ENCODE data around the gene MAPK6.
"Not testable (repeated sequence)": the region's sequence is repeated elsewhere in the genome, so short reads cannot be mapped to it uniquely, and the experiment has no call there.

The MAPK6 gene

GRCh38 chr15:52083603-52084002, 64.6 kb downstream of the MAPK6 start:
- no peak for DNase-seq

DNA sequence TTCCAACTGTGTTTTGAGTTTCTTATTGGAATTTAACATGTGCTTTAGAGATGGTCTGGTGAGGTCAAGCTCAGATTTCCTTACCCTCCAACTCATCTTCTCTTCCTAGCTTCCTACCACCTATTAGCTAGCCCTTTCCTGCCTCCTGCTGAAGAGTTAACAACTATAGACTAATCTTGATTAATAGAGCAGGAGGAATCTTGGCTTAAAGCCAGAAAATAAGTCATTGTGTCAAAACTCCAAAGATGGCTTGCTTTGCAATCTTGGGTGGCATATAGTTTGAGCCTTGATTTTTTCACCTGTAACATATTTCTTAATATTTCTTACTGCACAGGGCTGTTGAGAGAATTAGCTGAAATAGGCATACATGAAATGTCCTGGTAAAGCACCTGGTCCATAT, 66.3 kb downstream of the MAPK6 start:
- no peak for DNase-seq

- no peak for DNase-seq
These were observed 67.2 kb downstream of the MAPK6 start for GRCh38 chr15:52086011-52086786.

DNA sequence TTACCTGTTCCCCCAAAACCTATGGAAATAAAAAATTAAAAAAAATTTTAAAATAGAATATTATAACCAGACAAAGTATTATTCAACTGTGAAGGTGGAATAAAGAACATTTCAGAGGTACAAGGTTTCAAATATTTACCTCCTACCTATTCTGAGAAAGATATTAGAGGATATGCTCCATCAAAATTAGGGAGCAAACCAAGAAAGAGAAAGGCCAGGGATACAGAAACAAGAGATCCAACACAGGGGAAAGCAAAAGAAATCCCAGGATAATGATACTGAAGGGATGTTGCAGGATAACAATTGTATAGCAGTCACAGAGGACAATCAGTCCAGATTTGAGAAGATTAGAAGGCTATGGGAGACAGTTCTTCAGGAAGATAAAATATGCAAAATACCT, 71.2 kb downstream of the MAPK6 start:
- no peak for DNase-seq

- DNase-seq: no peak
These were observed 74.1 kb downstream of the MAPK6 start for GRCh38 chr15:52093167-52093538.

DNA sequence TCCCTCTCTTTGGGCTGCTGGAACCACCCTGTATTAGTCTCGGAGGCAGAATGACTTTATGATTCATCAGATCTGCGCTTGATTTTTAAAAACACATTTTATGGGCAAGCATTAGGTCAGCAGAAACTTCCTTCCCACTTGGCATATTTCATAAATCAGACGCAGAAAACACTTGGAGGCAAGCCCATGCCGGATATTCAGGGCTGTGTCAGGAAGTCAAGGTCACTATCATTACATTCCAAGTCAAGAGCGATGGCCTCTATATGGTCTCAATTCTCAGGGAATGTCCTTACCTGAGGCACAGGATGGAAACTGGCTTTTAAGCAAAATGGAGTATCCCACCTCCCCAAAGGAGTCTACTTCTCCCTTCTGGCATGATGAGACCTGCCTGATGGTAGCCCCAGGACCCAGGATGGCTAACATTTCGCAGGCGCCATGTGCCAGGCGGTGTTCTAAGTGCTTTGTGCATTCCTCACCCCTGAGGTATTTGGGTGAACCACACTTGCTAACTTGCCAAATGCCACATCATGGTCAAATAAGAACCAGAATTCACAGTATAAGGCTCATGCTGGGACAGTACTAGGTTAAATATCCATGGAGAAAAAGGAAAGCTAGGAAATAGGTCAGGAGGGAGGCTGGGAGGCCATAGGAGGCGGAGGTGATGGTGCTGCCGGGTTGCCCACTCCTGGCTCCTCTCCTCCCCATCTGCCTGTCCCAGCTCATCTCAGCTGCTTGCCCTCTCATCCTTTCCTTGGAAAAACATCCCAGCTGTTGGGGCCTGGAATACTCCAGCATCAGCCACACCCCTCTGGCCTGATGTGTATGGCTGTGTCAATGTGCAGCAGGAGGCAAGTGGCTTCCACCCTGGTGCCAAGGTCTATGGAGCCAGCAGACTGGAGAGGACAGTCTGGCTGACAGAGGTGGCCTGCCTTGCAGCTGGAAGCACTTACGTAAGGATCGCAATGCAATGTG, 74.8 kb downstream of the MAPK6 start:
- no peak for DNase-seq

DNA sequence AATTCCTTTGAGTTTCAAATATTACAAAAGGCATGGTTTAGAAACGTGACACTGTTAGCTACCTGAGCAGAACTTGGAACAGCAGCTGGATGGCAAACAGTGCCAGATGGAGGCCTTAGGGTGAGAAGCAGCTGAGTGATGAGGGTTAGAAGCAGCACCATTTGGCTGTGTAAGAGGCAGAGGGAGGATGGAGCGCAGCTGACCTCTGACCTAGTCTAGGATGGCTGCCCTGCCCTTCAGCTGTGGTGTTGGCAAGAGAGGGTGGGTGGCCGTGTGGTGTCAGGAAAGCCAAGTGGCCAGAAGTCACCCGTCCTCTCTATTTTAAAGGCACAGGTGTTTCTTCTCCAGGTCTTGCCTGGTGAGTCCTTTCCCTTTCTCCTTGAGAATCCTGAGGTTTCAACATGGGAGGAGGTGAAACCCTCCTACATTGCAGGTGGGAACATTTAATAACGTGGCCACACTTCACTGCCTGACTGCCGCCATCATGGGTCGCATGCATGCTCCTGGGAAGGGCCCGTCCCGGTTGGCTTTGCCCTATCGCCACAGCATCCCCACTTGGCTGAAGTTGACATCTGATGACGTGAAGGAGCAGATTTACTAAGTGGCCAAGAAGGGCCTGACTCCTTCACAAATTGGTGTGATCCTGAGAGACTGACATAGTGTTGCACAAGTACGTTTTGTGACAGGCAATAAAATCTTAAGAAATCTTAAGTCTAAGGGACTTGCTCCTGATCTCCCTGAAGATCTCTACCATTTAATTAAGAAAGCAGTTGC, 76.0 kb downstream of the MAPK6 start:
- DNase-seq: no peak

- DNase-seq: no peak
These were observed 76.7 kb downstream of the MAPK6 start for GRCh38 chr15:52095597-52096262.

DNA sequence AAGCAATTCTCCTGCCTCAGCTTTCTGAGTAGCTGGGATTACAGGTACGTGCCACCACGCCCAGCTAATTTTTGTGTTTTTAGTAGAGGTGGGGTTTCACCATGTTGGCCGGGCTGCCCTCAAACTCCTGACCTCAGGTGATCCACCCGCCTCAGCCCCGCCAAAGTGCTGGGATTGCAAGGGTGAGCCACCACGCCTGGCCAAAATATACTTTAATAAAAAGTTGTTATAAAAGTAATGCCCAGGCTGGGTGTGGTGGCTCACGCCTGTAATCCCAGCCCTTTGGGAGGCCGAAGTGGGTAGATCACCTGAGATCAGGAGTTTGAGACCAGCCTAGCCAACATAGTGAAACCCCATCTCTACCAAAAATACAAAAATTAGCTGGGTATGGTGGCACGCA, 77.5 kb downstream of the MAPK6 start:
- not testable (repeated sequence) for DNase-seq

DNA sequence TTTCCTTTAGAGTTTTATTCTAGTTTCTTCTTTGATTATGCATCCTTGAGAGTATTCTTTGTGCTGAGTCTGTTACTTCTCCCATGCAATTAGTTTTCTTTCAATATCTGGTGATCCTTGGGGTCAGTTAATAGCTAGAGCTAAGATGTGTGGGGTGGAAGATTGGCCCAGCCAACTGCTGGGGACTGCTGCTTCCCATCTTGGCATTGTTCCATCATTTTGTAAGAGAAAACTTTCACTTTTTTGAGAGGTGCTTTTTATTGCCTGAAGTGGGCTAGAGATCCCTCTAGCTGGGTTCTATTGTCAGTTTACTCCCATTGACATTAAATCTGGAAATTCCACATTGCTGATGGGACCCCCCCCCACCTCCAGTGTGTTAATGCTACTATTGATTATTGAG, 78.2 kb downstream of the MAPK6 start:
- no peak for DNase-seq

DNA sequence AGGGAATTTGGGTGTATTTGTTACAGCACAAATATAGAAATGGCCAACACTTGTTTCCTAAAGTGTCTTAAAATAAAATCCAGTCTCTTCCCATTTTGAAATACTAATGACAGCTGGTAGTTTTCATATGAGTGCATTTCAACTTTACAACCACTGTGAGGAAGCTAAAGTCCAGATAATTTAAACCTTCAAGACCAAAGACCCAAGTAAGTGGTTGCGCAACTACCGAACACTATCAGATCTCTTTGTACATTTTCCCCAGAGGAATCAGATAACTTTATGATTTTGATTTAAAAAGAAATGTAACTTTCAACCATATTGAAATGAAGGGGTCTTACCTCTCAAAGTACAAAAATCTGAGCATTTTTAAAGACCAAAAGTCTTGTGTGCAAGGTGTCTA, 79.3 kb downstream of the MAPK6 start:
- DNase-seq: no peak

DNA sequence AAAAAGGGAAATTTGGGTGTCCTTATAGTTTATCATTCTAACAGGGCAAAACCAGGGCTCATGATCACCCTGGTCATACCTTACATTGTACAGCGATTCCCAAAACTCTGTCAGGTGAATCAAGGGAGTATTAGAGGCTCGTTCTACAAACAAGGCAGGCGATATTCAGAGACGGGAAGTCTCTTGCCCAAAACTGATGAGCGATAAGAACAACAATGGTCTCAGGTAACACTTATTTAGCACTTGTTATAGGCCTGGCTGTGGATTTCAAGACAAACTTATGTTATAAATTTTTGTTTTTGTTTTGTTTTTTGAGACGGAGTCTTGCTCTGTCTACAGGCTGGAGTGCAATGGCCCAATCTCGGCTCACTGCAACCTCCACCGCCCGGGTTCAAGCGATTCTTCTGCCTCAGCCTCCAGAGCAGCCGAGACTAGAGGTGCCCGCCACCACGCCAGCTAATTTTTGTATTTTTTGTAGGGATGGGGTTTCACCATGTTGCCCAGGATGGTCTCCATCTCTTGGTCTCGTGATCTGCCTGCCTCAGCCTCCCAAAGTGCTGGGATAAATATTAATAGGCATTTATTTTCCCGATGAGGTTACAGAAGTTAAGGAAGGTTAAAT, 80.7 kb downstream of the MAPK6 start:
- no peak for DNase-seq

- no peak for DNase-seq
These were observed 81.9 kb downstream of the MAPK6 start for GRCh38 chr15:52100807-52101442.

DNA sequence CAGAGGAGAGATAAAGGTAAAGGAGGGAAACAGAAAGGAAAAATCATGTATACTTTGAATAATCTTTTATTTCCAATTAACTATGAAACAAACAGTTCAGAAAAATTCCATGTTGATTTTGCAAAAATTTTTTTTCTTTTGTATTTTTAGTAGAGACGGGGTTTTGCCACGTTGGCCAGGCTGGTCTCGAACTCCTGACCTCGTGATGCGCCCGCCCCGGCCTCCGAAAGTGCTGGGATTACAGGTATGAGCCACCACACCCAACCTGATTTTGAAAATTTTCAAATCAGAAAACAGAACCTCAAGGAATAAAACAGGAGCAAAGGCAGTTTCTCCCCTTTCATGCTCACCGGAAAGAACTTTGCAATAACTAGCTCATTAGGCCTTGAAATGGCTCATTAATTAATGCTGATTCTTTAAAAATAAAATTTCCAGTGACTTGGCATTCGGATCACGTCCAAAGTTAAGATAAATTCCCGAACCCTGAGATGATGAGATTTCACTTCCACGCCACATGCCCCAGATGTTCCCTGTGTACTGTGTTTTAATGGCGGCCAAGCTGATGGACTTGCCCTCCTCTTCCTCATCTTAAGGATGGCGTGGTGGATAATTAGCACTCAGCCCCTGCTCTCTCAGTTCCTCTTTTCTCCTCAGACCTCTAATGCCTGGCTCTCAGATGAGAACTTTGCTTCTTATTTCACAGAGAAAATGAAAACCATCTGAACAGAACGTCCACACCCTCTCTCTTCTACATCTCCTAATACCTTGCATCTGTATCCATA, 82.7 kb downstream of the MAPK6 start:
- no peak for DNase-seq

DNA sequence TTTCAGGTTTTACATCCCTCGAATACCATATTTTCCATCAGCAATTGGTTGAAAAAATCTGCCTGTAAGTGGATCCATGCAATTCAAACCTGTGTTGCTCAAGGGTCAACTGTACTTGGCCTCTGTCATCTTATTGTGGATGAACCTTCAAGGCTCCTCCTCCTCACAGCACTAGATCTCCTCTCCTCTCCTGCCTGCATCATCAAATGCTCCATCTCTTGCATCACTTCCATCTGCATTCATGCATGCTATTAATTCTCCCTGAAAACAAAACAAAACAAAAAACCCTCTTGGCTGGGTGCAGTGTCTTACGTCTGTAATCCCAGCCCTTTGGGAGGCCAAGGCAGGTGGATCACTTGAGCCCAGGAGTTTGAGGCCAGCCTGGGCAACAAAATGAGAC, 83.4 kb downstream of the MAPK6 start:
- DNase-seq: no peak

DNA sequence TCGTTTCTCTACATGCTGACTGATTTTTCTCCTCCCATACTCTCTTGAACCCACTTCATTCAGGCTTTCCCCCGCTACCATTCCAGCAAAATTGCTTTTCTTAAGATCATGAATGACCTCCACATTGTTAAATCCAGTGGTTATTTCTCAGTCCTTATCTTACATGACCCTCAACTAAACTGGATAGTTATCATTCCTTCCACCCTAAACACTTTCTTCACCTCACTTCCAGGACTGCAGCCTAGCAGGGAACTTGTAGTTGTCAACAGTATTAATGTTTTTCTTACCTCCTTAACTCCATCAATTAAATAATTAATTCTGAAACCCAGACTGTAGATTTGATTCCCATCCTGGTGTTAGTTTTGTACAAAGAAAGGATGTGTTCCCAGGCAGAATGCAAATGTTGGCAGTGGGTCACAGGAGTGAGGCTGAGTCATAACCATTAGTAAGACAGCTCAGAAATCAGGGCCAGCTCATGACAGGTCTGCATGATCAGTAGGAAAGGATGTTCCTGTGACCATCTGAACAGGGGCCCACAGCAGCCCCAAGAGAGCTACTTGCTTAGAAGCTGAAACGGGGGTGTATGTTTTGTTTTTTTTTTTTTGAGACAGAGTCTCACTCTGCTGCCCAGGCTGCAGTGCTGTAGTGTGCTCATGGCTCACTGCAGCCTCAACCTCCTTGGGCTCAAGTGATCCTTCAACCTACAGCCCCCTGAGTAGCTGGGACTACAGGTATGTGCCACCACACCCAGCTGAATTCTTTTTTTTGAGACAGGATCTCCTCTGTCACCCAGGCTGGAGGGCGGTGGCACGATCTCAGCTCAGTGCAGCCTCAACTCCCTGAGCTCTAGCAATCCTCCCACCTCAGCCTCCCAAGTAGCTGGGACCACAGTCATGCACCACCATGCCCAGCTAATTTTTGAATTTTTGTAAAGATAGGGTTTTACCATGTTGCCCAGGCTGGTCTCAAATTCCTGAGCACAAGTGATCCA, 84.5 kb downstream of the MAPK6 start:
- DNase-seq: no peak

GRCh38 chr15:52104532-52105004, 85.5 kb downstream of the MAPK6 start:
- DNase-seq: no peak

- no peak for DNase-seq
These were observed 86.8 kb downstream of the MAPK6 start for GRCh38 chr15:52105846-52106245.

GRCh38 chr15:52106641-52107040, 87.6 kb downstream of the MAPK6 start:
- DNase-seq: no peak
